Measurements from ENCODE around the gene PARP8.
"Not testable (repeated sequence)": the region's sequence is repeated elsewhere in the genome, so short reads cannot be mapped to it uniquely, and the experiment has no call there.

Gene PARP8

GRCh38 chr5:50666261-50667022 lies at the start of gene PARP8:
Gene PARP8 (plus strand): TSS chr5:50666637. CDS start chr5:50667096, 459 bp downstream.
- DNase-seq: peak; percentile 5 to 30 (median 16)

- no peak for DNase-seq
Observed at GRCh38 chr5:50623666-50624065, 42.8 kb upstream of the PARP8 start.

GRCh38 chr5:50634866-50635265 lies 31.6 kb upstream of the PARP8 start:
- DNase-seq: not testable (repeated sequence)

GRCh38 chr5:50637576-50637975 lies 28.9 kb upstream of the PARP8 start:
- not testable (repeated sequence) for DNase-seq

GRCh38 chr5:50646591-50646990 lies 19.8 kb upstream of the PARP8 start:
- no peak for DNase-seq

GRCh38 chr5:50647726-50648125 lies 18.7 kb upstream of the PARP8 start:
- DNase-seq: no peak

- DNase-seq: no peak
Observed at GRCh38 chr5:50653946-50654345, 12.5 kb upstream of the PARP8 start.

GRCh38 chr5:50655067-50655809 lies 11.2 kb upstream of the PARP8 start:
- no peak for DNase-seq

- no peak for DNase-seq
Observed at GRCh38 chr5:50655810-50656205, 10.6 kb upstream of the PARP8 start.

GRCh38 chr5:50657044-50657443 lies 9.4 kb upstream of the PARP8 start:
- DNase-seq: no peak

GRCh38 chr5:50658246-50658645 lies 8.2 kb upstream of the PARP8 start:
- DNase-seq: no peak

- no peak for DNase-seq
Observed at GRCh38 chr5:50663636-50664035, 2.8 kb upstream of the PARP8 start.

- no peak for DNase-seq
Observed at GRCh38 chr5:50665091-50665490, 1.3 kb upstream of the PARP8 start.

GRCh38 chr5:50665761-50666202 lies 655 bp upstream of the PARP8 start:
- not testable (repeated sequence) for DNase-seq

- peak; percentile 32 to 55 (median 40) for DNase-seq
Observed at GRCh38 chr5:50667023-50667652, 701 bp downstream of the PARP8 start.

GRCh38 chr5:50667653-50668595 lies 1.5 kb downstream of the PARP8 start:
- DNase-seq: peak; percentile 56 to 76 (median 66)

GRCh38 chr5:50668636-50669035 lies 2.2 kb downstream of the PARP8 start:
- not testable (repeated sequence) for DNase-seq

GRCh38 chr5:50672663-50673062 lies 6.2 kb downstream of the PARP8 start:
- no peak for DNase-seq

- DNase-seq: not testable (repeated sequence)
Observed at GRCh38 chr5:50673444-50673843, 7.0 kb downstream of the PARP8 start.

- DNase-seq: no peak
Observed at GRCh38 chr5:50675385-50675784, 8.9 kb downstream of the PARP8 start.

- not testable (repeated sequence) for DNase-seq
Observed at GRCh38 chr5:50679554-50679953, 13.1 kb downstream of the PARP8 start.

GRCh38 chr5:50684721-50685120 lies 18.3 kb downstream of the PARP8 start:
- no peak for DNase-seq
